ENCODE results near the gene STXBP3. TPM values are rescaled to one million over a fixed set of nuclear protein-coding genes. Genes with fewer than 3 reads are reported as not detected.
"Not testable (repeated sequence)": the region's sequence is repeated elsewhere in the genome, so short reads cannot be mapped to it uniquely, and the experiment has no call there.

Gene STXBP3
- 20.9 and 30.1 TPM in 2 replicates for total RNA-seq (2014; rRNA removed; shearing (Covaris generic); ENCODE audit: low replicate concordance)

DNA sequence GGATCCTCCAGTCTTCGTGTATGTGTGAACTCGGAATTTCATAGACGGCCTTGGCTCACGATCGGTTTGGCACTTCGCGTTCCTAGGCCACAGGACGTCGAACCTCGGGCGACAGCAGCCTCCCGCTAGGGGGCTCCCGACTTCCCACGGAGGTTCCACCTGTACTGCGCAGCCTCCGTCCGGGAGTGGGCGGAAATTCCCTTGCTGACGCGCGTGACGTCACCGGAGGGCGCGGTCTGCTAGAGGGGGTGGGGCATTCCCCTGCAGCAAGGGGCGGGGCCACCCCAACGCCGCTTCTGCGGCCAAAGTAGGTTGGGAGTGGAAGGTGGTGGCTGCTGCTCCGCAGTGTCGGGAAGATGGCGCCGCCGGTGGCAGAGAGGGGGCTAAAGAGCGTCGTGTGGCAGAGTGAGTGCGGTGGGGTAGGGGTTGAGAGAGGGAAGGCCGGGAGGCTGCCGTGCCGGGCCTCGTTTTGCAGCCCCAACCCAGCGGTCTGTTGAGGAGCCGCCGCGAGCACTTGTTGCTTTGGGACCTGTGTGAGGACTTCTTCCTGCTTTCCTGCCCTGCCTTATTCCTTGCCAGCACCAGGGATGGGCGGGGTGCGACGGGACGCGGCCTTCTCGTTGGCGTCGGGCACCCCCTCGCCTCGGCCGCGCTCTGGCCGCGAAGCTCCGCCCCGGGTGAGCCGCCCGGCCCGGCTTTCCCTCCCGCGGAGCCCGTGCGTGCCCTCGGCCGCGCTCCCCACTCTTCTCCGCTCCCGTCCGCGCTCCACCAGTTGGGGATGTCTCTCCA is at the start of gene STXBP3:
Gene STXBP3, plus strand, starts transcription at position 293 of the 789 bp plus-strand sequence. Its CDS starts 64 bp downstream, at position 357.
- peak; percentile 100 for DNase-seq
- H3K9me3 ChIP-seq = no peaks in the 10 kb centered on the region
- no peaks in the 10 kb centered on the region for H3K27me3 ChIP-seq
- peaks cover 4% of the 10 kb centered on the region for H3K36me3 ChIP-seq
- H3K4me3 ChIP-seq = peak within 1 kb of the TSS; percentile 79

GRCh38 chr1:108699375-108700332 is 46.8 kb upstream of the STXBP3 start:
- H3K9me3 ChIP-seq = no peaks in the 10 kb centered on the region
- no peak for DNase-seq
- peaks cover 81% of the 10 kb centered on the region for H3K36me3 ChIP-seq
- H3K27me3 ChIP-seq = no peaks in the 10 kb centered on the region
- H3K4me3 ChIP-seq = no peak overlapping the region

GRCh38 chr1:108701176-108701849 is 45.2 kb upstream of the STXBP3 start:
- Histone ChIP-seq H3K9me3 (no peaks in the 10 kb centered on the region), H3K4me3 (no peak overlapping the region), H3K27me3 (no peaks in the 10 kb centered on the region), H3K36me3 (peaks cover 64% of the 10 kb centered on the region)
- DNase-seq = no peak

DNA sequence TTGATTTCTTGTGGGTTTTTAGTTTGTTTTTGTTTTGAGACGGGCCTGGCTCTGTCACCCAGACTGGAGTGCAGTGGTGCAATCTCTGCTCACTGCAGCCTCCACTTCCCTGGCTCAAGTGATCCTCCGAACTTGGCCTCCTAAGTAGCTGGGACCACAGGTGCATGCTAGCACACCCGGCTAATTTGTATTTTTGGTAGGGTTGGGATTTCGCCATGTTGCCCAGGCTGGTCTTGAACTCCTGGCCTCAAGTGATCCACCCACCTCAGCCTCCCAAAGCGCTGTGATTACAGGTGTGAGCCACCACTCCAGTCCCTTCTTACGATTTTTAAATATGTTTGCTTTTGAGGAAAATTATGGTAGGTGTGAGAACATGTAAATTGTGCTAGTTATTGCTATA is 44.4 kb upstream of the STXBP3 start:
- H3K36me3 ChIP-seq = peaks cover 56% of the 10 kb centered on the region
- not testable (repeated sequence) for DNase-seq, H3K9me3 ChIP-seq, H3K27me3 ChIP-seq, H3K4me3 ChIP-seq

DNA sequence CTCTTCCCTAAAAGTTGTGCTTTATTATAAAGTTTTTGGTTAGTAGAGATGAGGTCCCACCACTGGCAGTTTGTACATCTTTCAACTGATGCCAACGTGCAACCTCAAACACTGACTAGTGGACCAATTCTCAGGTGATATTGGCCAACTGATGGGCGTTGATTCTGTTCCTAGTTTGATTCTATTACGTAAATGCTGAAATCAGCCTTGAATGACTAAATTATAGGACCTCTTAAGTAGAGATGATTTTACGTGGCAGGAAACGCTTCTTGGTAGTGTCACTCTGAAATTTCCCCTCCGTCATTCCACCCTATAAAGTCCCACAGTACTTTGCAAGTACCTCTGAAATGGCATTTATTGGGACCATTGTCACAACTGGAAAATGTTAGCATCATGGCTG is 42.5 kb upstream of the STXBP3 start:
- Histone ChIP-seq H3K9me3 (no peaks in the 10 kb centered on the region), H3K27me3 (no peaks in the 10 kb centered on the region), H3K4me3 (no peak overlapping the region), H3K36me3 (peaks cover 38% of the 10 kb centered on the region)
- DNase-seq = no peak

- peak; percentile 87 for DNase-seq
- peaks cover 32% of the 10 kb centered on the region for H3K36me3 ChIP-seq
- no peaks in the 10 kb centered on the region for H3K9me3 ChIP-seq
- no peaks in the 10 kb centered on the region for H3K27me3 ChIP-seq
- H3K4me3 ChIP-seq = no peak overlapping the region
Observed at GRCh38 chr1:108704496-108704895, 42.0 kb upstream of the STXBP3 start.

- no peak for DNase-seq
- peaks cover 11% of the 10 kb centered on the region for H3K36me3 ChIP-seq
- H3K4me3 ChIP-seq = no peak overlapping the region
- H3K27me3 ChIP-seq = no peaks in the 10 kb centered on the region
- no peaks in the 10 kb centered on the region for H3K9me3 ChIP-seq
Observed at GRCh38 chr1:108706643-108707042, 39.8 kb upstream of the STXBP3 start.

DNA sequence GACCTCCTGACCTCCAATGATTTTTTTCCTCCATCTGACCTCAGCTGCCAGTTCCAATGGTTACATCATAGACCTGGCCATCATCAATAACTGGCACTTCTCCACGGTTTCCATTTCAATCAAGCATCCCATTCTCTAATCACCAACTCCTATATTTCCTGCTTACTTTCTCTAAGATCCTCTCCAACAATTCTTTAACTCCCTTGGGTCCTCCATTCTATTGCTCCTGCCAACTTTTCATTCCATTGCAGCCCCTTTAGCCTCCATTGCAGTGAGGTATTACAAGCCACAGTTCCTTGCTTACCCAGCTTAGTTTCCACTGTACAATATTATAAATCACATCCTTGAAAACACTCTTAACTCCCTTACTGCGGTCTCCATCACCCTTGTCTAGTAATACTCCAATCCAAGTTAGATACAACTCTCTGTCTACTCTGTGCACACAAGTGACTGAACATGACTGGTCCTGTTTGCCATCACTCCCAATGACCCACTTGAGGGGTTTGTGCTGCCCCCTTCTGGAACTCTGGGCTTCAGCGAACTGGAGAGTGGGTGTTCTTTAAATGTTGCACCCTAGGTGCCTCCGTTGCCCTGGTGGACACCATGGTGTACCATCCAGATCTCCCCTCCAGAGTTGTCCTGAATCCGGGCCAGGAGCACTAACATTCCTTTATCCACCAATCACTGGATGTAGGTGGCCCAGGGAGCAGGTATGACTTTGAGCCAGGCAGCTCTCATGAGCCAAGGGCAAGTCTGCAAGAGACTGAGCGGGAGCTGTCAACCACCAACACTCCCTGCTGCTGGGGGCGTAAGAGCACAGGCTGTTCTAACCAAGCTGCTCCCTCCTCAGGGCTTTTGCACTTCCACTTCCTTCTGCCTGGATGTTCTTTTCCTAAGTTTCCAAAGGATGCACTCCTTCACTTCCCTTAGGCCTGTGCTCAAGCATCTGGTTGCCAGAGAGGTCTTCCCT is 37.5 kb upstream of the STXBP3 start:
- Histone ChIP-seq H3K9me3 (no peaks in the 10 kb centered on the region), H3K36me3 (no peaks in the 10 kb centered on the region), H3K4me3 (no peak overlapping the region), H3K27me3 (no peaks in the 10 kb centered on the region)
- peak; percentile 31 for DNase-seq

DNA sequence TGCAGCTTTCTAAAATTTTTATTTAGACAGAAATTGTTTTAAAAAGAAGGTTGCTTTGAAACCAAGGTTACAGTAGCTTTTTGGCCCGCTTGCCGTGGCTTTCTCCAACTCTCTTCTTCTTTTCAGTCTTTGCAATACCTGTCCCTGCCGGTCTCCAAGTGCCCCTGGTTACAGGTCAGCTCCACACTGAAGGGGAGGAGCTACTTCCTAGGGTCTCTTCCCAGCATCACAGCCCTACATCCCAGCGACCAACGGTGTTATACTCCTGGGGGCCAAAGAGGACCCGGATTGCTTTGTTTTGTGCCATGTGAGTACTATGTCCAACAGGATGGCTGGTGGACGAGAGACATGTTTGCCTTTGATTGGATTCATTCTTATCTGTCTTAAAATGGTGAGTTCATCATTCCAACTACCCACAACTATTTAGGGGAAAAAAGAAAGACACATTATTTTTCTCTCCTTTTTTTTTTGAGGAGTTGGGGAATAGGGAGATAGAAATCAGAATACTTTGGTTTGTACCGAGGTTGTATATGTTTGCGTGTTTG is 33.8 kb upstream of the STXBP3 start, which contains the start of gene FNDC7:
Gene FNDC7, plus strand, starts transcription at position 303 of the 545 bp plus-strand sequence. Its CDS starts 26 bp downstream, at position 329.
- no peak for DNase-seq
- Histone ChIP-seq H3K4me3 (no peak within 1 kb of the TSS), H3K36me3 (no peaks in the 10 kb centered on the region), H3K9me3 (no peaks in the 10 kb centered on the region), H3K27me3 (no peaks in the 10 kb centered on the region)

GRCh38 chr1:108715932-108716331 is 30.5 kb upstream of the STXBP3 start:
- no peak for DNase-seq
- H3K9me3 ChIP-seq = no peaks in the 10 kb centered on the region
- H3K4me3 ChIP-seq = no peak overlapping the region

GRCh38 chr1:108716437-108717230 is 29.8 kb upstream of the STXBP3 start:
- no peaks in the 10 kb centered on the region for H3K9me3 ChIP-seq
- H3K27me3 ChIP-seq = no peaks in the 10 kb centered on the region
- no peak for DNase-seq
- no peak overlapping the region for H3K4me3 ChIP-seq
- no peaks in the 10 kb centered on the region for H3K36me3 ChIP-seq

More at GRCh38 chr1:108715932-108716331, 30.5 kb upstream of the STXBP3 start:
- Histone ChIP-seq H3K36me3 (no peaks in the 10 kb centered on the region), H3K27me3 (no peaks in the 10 kb centered on the region)

GRCh38 chr1:108717774-108718316 is 28.6 kb upstream of the STXBP3 start:
- H3K9me3 ChIP-seq = no peaks in the 10 kb centered on the region
- H3K36me3 ChIP-seq = no peaks in the 10 kb centered on the region
- no peak for DNase-seq
- no peaks in the 10 kb centered on the region for H3K27me3 ChIP-seq
- no peak overlapping the region for H3K4me3 ChIP-seq

DNA sequence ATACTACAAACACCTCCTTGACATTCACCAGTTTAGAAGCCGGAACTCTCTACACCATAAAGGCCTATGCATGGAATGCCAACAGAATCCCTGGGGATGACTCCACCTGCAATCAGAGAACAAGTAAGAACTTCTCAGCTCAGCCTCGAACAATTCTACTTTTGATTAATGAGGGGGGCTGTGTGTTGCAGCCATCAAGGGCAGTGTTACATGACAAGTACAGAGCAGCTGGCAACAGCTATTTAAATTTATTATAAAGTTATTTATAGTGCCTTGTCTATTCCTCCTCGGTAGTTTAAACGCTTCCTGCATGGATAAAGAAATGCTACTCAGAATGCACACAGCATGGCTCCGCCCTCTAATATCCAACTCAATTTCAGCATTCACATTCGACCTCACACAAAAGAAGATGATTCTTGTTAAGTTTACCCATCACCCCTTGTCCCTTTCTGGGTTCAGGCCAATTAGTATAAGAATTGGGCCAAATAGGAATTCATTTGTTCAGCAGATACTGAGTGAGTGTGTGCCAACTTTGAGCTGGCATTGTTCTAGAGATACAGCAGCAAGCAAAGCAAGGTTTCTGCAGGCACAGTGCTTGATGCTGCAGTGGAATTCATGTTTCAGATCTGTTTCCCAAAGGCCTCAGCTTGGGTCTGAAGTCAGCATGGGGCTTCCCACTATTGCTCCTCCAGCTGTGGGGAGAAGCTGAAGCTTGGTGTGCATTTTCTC is 27.4 kb upstream of the STXBP3 start:
- Histone ChIP-seq H3K36me3 (no peaks in the 10 kb centered on the region), H3K4me3 (no peak overlapping the region), H3K9me3 (no peaks in the 10 kb centered on the region), H3K27me3 (no peaks in the 10 kb centered on the region)
- DNase-seq = no peak

Measured in MG63 (cell line).